ENCODE results near the gene AJM1. TPM values are rescaled to one million over a fixed set of nuclear protein-coding genes. Genes with fewer than 3 reads are reported as not detected.
"Not testable (repeated sequence)": the region's sequence is repeated elsewhere in the genome, so short reads cannot be mapped to it uniquely, and the experiment has no call there.

AJM1 gene
- total RNA-seq, 2 donors from 2014 or later: 10.4 to 11.1 TPM

GRCh38 chr9:136828474-136829140 lies 13.7 kb upstream of the AJM1 start:
- intact Hi-C loops (cut with DNase I, micrococcal nuclease): no loop called here
- DNase-seq (no peak), ATAC-seq (no peak)

GRCh38 chr9:136829412-136829811 lies 12.9 kb upstream of the AJM1 start:
- ATAC-seq: no peak
- intact Hi-C loops (cut with DNase I, micrococcal nuclease): no loop called here
- no peak for DNase-seq

GRCh38 chr9:136829981-136830885 lies 12.0 kb upstream of the AJM1 start:
- peak; percentile 6 for ATAC-seq
- intact Hi-C loops (cut with DNase I, micrococcal nuclease): no loop called here
- DNase-seq: no peak

- ATAC-seq (no peak), DNase-seq (no peak)
- intact Hi-C loops (cut with DNase I, micrococcal nuclease): no loop called here
Measured at GRCh38 chr9:136831002-136831719, 11.1 kb upstream of the AJM1 start.

- ATAC-seq: no peak
- intact Hi-C loops (cut with DNase I, micrococcal nuclease): no loop called here
- DNase-seq: no peak
Measured at GRCh38 chr9:136831720-136832104, 10.6 kb upstream of the AJM1 start.

GRCh38 chr9:136832581-136832980 lies 9.7 kb upstream of the AJM1 start:
- DNase-seq (no peak), ATAC-seq (no peak)
- intact Hi-C loops (cut with DNase I, micrococcal nuclease): no loop called here

GRCh38 chr9:136833381-136834048 lies 8.8 kb upstream of the AJM1 start:
- ATAC-seq; intact Hi-C loops (cut with DNase I, micrococcal nuclease); DNase-seq: not testable (repeated sequence)

- ATAC-seq (no peak), DNase-seq (no peak)
- intact Hi-C loops (cut with DNase I, micrococcal nuclease): no loop called here
Measured at GRCh38 chr9:136835162-136835931, 6.9 kb upstream of the AJM1 start.

GRCh38 chr9:136835932-136836904 lies 6.1 kb upstream of the AJM1 start:
- intact Hi-C loops (cut with DNase I, micrococcal nuclease): no loop called here
- no peak for ATAC-seq
- DNase-seq: no peak

- intact Hi-C loops (cut with DNase I, micrococcal nuclease): no loop called here
- no peak for DNase-seq
- ATAC-seq: no peak
Measured at GRCh38 chr9:136837146-136837855, 5.0 kb upstream of the AJM1 start.

GRCh38 chr9:136837856-136838277 lies 4.4 kb upstream of the AJM1 start:
- ATAC-seq; DNase-seq; intact Hi-C loops (cut with DNase I, micrococcal nuclease): not testable (repeated sequence)

GRCh38 chr9:136838314-136839228 lies 3.7 kb upstream of the AJM1 start:
- intact Hi-C loops (cut with DNase I, micrococcal nuclease): no loop called here
- DNase-seq (no peak), ATAC-seq (no peak)

- ATAC-seq (no peak), DNase-seq (no peak)
- intact Hi-C loops (cut with DNase I, micrococcal nuclease): no loop called here
Measured at GRCh38 chr9:136839229-136840139, 2.8 kb upstream of the AJM1 start.

- ATAC-seq: peak; percentile 30
- intact Hi-C loops (cut with DNase I, micrococcal nuclease): no loop called here
- peak in 1 of 2 donors; percentile 60 for DNase-seq
Measured at GRCh38 chr9:136840140-136840876, 2.0 kb upstream of the AJM1 start.
